ENCODE data around the gene RITA1. TPM values are rescaled to one million over a fixed set of nuclear protein-coding genes. Genes with fewer than 3 reads are reported as not detected.

Gene RITA1
- total RNA-seq, 2 donors from 2014 or later: 19.6 to 27.3 TPM

GRCh38 chr12:113159937-113160336 is 25.6 kb upstream of the RITA1 start:
- ATAC-seq (no peak), DNase-seq (ENCODE audit: low spot score) (no peak)
- Mint-ChIP-seq H3K27me3 (peaks cover 0 to 2% of the 10 kb centered on the region in 2 donors), H3K9me3 (no peaks in the 10 kb centered on the region), H3K4me3 (no peak overlapping the region), H3K27ac (no peak overlapping the region), H3K4me1 (ENCODE audit: low read depth in 2 of 2) (peaks cover 0 to 8% of the 10 kb centered on the region in 2 donors), H3K36me3 (peaks cover 5% of the 10 kb centered on the region)

DNA sequence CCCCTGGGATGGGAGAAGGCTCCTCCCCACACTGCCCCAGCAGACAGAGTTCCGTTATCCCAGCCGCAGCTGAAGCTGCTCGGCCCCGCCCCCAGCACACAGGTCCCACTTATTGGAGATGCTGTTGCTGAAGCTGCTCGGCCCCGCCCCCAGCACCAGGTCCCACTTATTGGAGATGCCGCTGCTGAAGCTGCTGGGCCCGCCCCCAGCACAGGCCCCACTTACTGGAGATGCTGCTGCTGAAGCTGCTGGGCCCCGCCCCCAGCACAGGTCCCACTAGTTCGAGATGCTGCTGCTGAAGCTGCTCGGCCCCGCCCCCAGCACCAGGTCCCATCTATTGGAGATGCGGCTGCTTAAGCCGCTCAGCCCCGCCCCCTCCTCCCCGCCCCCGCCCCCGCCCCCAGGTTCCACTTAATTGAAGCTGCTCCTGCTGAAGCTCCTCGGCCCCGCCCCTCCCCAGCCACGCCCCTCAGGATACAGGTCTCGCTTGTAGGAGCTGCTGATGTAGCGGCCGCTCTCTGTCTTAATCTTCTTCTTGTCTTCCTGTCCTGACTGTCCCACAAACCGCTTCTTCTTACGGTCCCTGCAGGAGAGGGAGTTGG is 24.0 kb upstream of the RITA1 start:
- H3K36me3 Mint-ChIP-seq: peaks cover 5% of the 10 kb centered on the region
- H3K27ac Mint-ChIP-seq: no peak overlapping the region

DNA sequence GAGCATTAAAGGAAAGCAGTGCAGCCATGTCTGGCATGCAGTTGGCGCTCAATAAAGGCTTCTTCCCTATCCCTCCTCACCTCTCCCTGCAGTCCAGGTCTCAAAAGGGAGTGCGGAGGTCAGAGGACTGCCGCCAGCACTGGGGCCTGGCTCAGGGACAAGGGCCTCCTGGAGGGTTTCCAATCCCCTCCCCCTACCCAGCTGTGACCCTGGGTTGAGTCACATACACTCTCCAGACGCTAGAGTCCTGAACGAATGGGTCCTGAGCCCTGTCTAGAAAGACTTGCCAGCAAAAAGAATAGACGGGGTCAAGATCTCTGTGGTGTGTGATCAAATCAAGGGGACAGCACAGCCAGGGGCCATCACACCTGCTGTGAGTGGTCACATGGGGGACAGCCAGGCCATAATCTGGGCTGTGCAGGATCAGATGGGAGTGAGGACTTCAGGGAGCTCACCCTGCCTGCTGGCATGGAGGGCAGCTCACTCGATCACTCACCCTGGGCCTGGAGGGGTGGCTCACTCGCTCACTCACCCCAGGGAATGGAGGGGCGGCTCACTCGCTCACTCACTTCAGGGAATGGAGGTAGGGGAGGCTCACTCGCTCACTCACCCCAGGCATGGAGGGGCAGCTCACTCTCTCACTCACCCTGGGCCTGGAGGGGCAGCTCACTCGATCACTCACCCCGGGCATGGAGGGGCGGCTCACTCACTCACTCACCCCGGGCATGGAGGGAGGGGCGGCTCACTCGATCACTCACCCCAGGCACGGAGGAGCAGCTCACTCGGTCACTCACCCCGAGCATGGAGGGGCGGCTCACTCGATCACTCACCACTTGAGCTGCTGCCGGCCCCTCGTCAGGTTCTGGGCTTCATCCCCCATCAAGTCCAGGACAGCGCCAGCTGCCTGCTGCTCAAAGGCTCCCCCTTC is 23.2 kb upstream of the RITA1 start:
- no peaks in the 10 kb centered on the region for H3K9me3 Mint-ChIP-seq
- peaks cover 5% of the 10 kb centered on the region for H3K36me3 Mint-ChIP-seq
- peaks cover 0 to 2% of the 10 kb centered on the region in 2 donors for H3K4me1 Mint-ChIP-seq (ENCODE audit: low read depth in 2 of 2)
- ATAC-seq (no peak), DNase-seq (ENCODE audit: low spot score) (no peak)
- H3K27me3 Mint-ChIP-seq: no peaks in the 10 kb centered on the region
- H3K27ac Mint-ChIP-seq: no peak overlapping the region
- H3K4me3 Mint-ChIP-seq: no peak overlapping the region

More for the DNA sequence above, 24.0 kb upstream of the RITA1 start:
- DNase-seq (ENCODE audit: low spot score) (no peak), ATAC-seq (no peak)
- Mint-ChIP-seq H3K4me3 (no peak overlapping the region), H3K4me1 (ENCODE audit: low read depth in 2 of 2) (peaks cover 0 to 7% of the 10 kb centered on the region in 2 donors), H3K27me3 (no peaks in the 10 kb centered on the region), H3K9me3 (no peaks in the 10 kb centered on the region)

DNA sequence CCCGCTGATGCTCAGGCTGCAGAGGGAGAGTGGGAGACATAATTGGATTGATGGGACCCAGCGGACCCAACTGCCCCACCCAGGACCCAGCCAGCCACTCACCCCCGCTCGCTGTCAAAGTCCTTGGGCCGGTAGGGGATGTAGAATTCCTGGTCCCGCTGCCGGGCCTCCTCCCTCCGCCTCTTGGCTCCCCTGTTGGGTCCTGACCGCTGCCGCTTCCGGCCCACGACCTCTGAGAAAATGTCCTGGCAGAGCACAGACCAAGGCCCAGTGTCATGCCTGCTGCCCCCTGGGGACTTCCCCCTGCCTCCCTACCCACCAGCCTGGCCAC is 22.5 kb upstream of the RITA1 start:
- H3K27ac Mint-ChIP-seq: no peak overlapping the region
- no peak overlapping the region for H3K4me3 Mint-ChIP-seq
- no peak for ATAC-seq
- H3K27me3 Mint-ChIP-seq: no peaks in the 10 kb centered on the region
- no peak for DNase-seq (ENCODE audit: low spot score)
- H3K9me3 Mint-ChIP-seq: no peaks in the 10 kb centered on the region
- peaks cover 0 to 2% of the 10 kb centered on the region in 2 donors for H3K4me1 Mint-ChIP-seq (ENCODE audit: low read depth in 2 of 2)
- H3K36me3 Mint-ChIP-seq: peaks cover 5% of the 10 kb centered on the region

- peaks cover 5% of the 10 kb centered on the region for H3K36me3 Mint-ChIP-seq
- ATAC-seq: no peak
- no peaks in the 10 kb centered on the region for H3K27me3 Mint-ChIP-seq
- H3K27ac Mint-ChIP-seq: no peak overlapping the region
- H3K4me1 Mint-ChIP-seq (ENCODE audit: low read depth in 2 of 2): peaks cover 0 to 2% of the 10 kb centered on the region in 2 donors
- H3K9me3 Mint-ChIP-seq: no peaks in the 10 kb centered on the region
- H3K4me3 Mint-ChIP-seq: no peak overlapping the region
- no peak for DNase-seq (ENCODE audit: low spot score)
Observed at GRCh38 chr12:113164014-113164413, 21.5 kb upstream of the RITA1 start.

DNA sequence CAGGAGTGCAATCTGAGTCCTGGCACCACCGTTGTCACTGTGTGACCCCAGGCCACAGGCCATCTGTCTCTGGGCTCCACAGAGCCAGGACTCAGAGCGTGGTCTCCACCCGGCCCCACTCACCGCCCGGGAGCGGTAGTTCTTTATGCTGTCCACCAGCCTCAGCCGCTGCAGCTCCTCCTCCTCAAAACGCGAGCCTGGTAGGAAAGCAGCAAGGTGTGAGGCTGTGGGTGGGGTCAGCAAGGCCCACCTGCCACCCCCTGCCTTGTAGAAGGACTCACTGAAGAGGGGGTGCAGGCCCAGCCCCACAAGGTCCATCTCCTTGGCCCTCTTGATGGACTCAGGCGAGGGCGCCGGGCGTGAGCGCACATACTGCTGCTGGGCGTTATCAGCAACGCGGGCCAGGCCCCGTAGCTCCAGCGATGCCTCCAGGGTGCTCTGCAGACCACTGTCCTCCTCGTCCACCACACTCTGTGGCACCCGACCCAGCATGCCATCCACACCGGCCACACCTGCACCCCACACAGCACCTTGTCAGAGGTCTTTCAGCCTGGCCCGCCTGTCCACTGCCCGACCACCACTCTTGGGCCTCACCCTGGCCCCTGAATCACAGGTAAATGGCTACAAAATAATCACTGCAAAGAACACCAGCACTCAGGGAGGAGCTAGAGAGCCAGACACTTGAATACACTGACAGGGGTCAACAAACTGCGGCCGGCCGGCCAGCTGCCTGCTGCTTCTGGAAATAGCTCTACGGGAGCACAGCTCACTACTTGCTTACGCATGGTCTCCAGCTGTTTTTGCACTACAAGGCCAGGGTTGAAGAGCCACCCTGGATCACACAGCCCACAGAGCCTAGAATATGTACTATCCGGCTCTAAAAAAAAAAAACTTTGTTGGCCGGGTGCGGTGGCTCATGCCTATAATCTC is 19.7 kb upstream of the RITA1 start:
- H3K4me3 Mint-ChIP-seq: no peak overlapping the region
- no peaks in the 10 kb centered on the region for H3K27me3 Mint-ChIP-seq
- ATAC-seq (no peak), DNase-seq (ENCODE audit: low spot score) (no peak)
- no peaks in the 10 kb centered on the region for H3K9me3 Mint-ChIP-seq
- H3K27ac Mint-ChIP-seq: no peak overlapping the region
- peaks cover 2% of the 10 kb centered on the region for H3K36me3 Mint-ChIP-seq
- peaks cover 0 to 2% of the 10 kb centered on the region in 2 donors for H3K4me1 Mint-ChIP-seq (ENCODE audit: low read depth in 2 of 2)

DNA sequence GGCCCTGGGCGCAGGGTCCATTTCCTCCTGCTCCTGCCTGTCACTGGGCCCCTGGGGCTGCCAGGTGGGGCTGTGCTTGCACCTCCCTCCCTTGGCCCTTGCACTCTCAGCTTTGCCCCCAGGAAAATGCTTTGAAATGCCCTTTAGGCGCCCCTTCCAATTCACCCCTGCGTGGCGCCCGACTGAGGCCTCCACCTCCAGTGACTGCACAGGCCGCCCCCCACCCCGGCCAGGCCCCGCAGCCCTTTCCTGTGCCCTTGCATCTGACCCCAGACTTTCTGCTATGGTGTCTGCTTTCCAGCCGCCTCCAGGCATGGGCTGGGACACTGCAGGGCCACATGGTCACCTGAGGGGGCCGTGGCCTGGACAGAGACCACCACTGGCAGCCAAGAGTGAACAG is 17.7 kb upstream of the RITA1 start:
- Mint-ChIP-seq H3K36me3 (peaks cover 16% of the 10 kb centered on the region), H3K27me3 (no peaks in the 10 kb centered on the region), H3K27ac (no peak overlapping the region), H3K4me3 (no peak overlapping the region), H3K4me1 (ENCODE audit: low read depth in 2 of 2) (peaks cover 0 to 3% of the 10 kb centered on the region in 2 donors), H3K9me3 (no peaks in the 10 kb centered on the region)
- DNase-seq (ENCODE audit: low spot score) (no peak), ATAC-seq (no peak)

DNA sequence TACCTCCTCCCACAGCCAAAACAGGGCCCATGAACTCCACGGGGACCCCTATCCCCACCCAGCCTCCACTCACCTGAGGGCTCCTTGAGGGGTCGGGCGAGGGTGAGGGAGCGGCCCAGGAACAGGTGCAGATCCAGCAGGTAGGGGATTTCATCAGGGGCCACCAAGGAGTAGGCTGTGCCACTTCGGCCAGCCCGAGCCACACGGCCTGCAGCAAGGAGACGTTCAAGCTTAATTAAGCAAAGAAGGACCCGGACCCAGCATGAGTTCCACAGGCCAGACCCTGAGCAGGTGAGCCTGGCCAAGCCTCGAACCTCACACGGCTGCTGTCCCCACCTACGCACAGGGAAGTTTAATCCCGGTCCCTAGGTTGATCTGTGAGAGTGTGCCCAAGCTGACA is 15.8 kb upstream of the RITA1 start:
- Mint-ChIP-seq H3K4me1 (ENCODE audit: low read depth in 2 of 2) (peaks cover 4 to 5% of the 10 kb centered on the region in 2 donors), H3K27me3 (no peaks in the 10 kb centered on the region), H3K36me3 (peaks cover 16% of the 10 kb centered on the region), H3K4me3 (no peak overlapping the region), H3K9me3 (no peaks in the 10 kb centered on the region), H3K27ac (no peak overlapping the region)
- no peak for DNase-seq (ENCODE audit: low spot score)
- no peak for ATAC-seq

- H3K9me3 Mint-ChIP-seq: no peaks in the 10 kb centered on the region
- peaks cover 16% of the 10 kb centered on the region for H3K36me3 Mint-ChIP-seq
- no peak overlapping the region for H3K27ac Mint-ChIP-seq
- no peaks in the 10 kb centered on the region for H3K27me3 Mint-ChIP-seq
- DNase-seq (ENCODE audit: low spot score): no peak
- ATAC-seq: no peak
- H3K4me1 Mint-ChIP-seq (ENCODE audit: low read depth in 2 of 2): peaks cover 4 to 8% of the 10 kb centered on the region in 2 donors
- H3K4me3 Mint-ChIP-seq: no peak overlapping the region
Observed at GRCh38 chr12:113170457-113170856, 15.1 kb upstream of the RITA1 start.

GRCh38 chr12:113170926-113171325 is 14.6 kb upstream of the RITA1 start:
- Mint-ChIP-seq H3K4me1 (ENCODE audit: low read depth in 2 of 2) (peaks cover 4 to 8% of the 10 kb centered on the region in 2 donors), H3K27me3 (no peaks in the 10 kb centered on the region), H3K27ac (no peak overlapping the region), H3K4me3 (no peak overlapping the region), H3K9me3 (no peaks in the 10 kb centered on the region), H3K36me3 (peaks cover 16% of the 10 kb centered on the region)
- DNase-seq (ENCODE audit: low spot score): no peak
- no peak for ATAC-seq

- ATAC-seq (no peak), DNase-seq (ENCODE audit: low spot score) (no peak)
- Mint-ChIP-seq H3K4me1 (ENCODE audit: low read depth in 2 of 2) (peaks cover 4 to 8% of the 10 kb centered on the region in 2 donors), H3K4me3 (no peak overlapping the region), H3K27me3 (no peaks in the 10 kb centered on the region), H3K27ac (no peak overlapping the region), H3K36me3 (peaks cover 16% of the 10 kb centered on the region), H3K9me3 (no peaks in the 10 kb centered on the region)
Observed at GRCh38 chr12:113171543-113171942, 14.0 kb upstream of the RITA1 start.

DNA sequence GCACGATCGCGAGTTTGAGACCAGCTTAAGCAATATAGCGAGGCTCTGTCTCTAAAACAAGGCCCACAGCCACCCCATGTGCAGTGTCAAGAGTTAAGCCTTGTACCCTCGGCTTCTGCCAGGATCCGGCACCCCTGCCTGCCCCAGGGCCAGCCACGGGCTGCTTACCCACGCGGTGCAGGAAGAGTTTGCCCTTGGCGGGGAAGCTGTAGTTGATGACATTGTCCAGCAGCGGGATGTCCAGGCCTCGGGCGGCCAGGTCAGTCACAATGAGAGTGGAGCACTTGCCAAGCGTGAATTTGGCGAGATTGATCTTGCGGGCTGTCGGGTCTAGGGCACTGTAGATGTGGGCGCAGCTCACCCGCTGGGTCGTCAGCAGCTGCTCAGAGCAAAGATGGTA is 13.3 kb upstream of the RITA1 start:
- Mint-ChIP-seq H3K4me3 (no peak overlapping the region), H3K36me3 (peaks cover 16% of the 10 kb centered on the region), H3K9me3 (no peaks in the 10 kb centered on the region)

GRCh38 chr12:113173081-113173698 is 12.3 kb upstream of the RITA1 start:
- DNase-seq (ENCODE audit: low spot score): no peak
- H3K27me3 Mint-ChIP-seq: no peaks in the 10 kb centered on the region
- peaks cover 16% of the 10 kb centered on the region for H3K36me3 Mint-ChIP-seq
- no peak overlapping the region for H3K27ac Mint-ChIP-seq
- H3K4me3 Mint-ChIP-seq: no peak overlapping the region
- ATAC-seq: no peak
- H3K4me1 Mint-ChIP-seq (ENCODE audit: low read depth in 2 of 2): peaks cover 4 to 8% of the 10 kb centered on the region in 2 donors
- H3K9me3 Mint-ChIP-seq: no peaks in the 10 kb centered on the region

More for the DNA sequence above, 13.3 kb upstream of the RITA1 start:
- ATAC-seq (no peak), DNase-seq (ENCODE audit: low spot score) (no peak)
- Mint-ChIP-seq H3K27ac (no peak overlapping the region), H3K4me1 (ENCODE audit: low read depth in 2 of 2) (peaks cover 4 to 8% of the 10 kb centered on the region in 2 donors), H3K27me3 (no peaks in the 10 kb centered on the region)

Measured in natural killer cell treated with Interleukin-12 subunit alpha and Interleukin-12 subunit beta and Interleukin-15 and Interleukin-18, amount 100 ng/mL, for 72 hours (primary cell).